NCI-H524 treated with DMSO at 0.1 percent for 48 hours (cell line): Measurements from ENCODE around the gene ZFPL1.
"Not testable (repeated sequence)": the region's sequence is repeated elsewhere in the genome, so short reads cannot be mapped to it uniquely, and the experiment has no call there.

ENCODE experiments used
- DNase-seq: peaks from one replicate; lab custom pipeline; 2025; lab: John Stamatoyannopoulos, UW

ZFPL1 gene

GRCh38 chr11:65115361-65116082 is 31.5 kb downstream of the ZFPL1 start:
- DNase-seq = no peak

GRCh38 chr11:65116370-65117205 is 32.6 kb downstream of the ZFPL1 start:
- no peak for DNase-seq

DNA sequence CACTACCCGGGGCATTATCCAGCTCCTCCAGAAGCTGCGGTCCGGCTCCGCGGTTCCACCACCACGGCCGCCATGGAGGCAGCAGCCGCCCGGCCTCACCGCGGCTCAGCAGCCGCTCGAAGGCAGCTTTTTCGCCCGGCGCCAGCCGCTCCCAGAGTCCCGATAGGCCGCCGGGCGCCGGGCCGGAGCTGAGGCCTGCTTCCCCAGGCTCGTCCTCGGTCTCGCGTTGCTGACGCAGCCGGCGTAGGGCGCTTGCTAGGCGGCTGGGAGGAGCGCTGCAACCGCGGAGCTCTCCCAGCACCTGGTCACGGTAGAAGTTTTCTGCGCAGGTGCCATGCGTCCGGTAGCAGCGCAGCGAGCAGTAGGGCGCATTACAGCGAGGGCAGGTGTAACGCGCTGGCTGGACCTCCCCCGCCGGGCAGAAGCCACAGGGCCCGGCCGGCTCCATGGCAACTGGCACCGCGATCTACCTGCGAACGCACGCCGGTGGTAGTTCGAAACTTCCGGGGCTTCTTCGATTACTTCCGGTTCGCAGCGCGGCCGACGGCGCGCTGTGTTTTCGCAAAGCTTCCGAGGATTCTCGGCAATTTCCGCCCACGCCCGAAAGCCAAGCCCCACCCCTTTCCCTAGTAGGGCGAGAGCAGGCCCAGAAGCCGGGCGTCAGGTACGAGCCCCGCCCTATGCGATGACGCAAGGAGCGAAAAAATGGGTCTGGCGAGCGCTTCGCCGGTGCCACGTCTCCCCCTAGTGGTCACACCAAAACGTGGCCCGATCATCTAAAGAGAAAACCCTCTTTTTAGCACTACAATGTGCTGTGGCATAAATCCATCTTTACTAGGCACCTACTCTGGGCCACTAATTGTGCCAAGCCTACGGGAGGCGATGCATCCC is 33.4 kb downstream of the ZFPL1 start, which contains the start of gene ZNHIT2:
ZNHIT2 (minus strand) TSS at position 496 of the 891 bp plus-strand sequence; CDS start at position 448, 48 bp downstream.
- peak; percentile 74 for DNase-seq

GRCh38 chr11:65118097-65118837 is 34.2 kb downstream of the ZFPL1 start:
- no peak for DNase-seq

GRCh38 chr11:65118891-65119669 is 35.1 kb downstream of the ZFPL1 start:
- not testable (repeated sequence) for DNase-seq

DNA sequence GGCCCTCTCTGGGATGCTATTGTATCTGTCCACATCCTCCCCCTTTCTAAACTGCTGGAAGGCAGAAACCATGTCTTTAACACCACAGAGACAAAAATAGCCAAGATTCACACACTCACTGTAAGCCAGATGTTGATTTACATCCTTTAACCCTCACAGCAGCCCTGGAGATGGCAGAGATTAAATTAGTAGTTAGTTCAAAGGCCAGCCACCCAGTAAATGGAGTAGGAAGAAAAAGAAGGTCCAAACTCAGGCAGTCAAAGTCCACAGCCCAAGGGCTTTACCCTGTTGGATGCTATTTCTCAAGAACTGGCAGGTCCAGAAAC is 35.6 kb downstream of the ZFPL1 start:
- DNase-seq = no peak

DNA sequence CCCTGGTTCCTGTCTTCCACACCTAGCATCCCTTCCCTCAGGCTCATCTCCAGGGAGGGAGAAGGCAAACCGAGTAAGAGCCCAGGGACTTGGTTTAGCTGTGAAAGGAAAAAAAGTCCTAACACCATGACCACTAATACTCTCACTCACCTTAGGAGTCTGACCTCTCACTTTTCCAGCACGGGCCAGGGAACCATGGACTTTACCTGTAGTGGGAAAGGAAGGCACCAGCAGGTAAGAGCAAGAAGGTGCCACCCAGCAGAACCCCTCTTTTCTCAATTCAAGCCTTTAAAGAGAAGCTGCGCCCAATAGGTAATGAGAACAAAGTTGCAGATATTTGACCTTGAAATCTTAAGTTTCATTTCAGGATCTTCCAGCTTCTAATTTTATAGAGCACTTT is 36.8 kb downstream of the ZFPL1 start:
- no peak for DNase-seq

DNA sequence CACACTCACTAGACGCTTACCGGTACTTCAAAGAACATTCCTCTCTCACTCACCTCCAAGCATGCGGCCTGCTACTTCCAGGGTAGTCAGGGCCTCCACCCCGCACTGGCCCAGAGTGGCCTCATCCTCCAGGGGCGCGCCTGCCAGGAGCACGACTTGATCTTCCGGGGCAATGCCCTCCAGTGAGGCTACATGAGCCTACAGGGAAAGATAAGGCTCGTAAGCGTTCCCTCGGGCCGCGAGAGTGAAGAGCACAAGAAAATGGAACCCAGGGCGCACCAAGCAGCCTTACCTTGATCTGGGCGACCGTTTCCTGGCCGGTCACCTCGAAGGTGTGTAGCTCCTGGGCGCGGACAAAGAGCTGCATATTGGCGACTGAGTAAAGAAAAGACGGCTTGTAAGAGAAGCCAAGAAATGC is 37.4 kb downstream of the ZFPL1 start:
- DNase-seq = no peak

- DNase-seq = peak; percentile 76
Observed at GRCh38 chr11:65121865-65122696, 38.1 kb downstream of the ZFPL1 start, which contains the start of the genes FAU and MRPL49. Gene FAU (minus strand): TSS chr11:65122134. CDS start chr11:65121813, 321 bp downstream. Gene MRPL49 (plus strand): TSS chr11:65122321. CDS start chr11:65122347, 26 bp downstream.

- no peak for DNase-seq
Observed at GRCh38 chr11:65124480-65125196, 40.6 kb downstream of the ZFPL1 start.

GRCh38 chr11:65125197-65126056 is 41.4 kb downstream of the ZFPL1 start:
- no peak for DNase-seq

DNA sequence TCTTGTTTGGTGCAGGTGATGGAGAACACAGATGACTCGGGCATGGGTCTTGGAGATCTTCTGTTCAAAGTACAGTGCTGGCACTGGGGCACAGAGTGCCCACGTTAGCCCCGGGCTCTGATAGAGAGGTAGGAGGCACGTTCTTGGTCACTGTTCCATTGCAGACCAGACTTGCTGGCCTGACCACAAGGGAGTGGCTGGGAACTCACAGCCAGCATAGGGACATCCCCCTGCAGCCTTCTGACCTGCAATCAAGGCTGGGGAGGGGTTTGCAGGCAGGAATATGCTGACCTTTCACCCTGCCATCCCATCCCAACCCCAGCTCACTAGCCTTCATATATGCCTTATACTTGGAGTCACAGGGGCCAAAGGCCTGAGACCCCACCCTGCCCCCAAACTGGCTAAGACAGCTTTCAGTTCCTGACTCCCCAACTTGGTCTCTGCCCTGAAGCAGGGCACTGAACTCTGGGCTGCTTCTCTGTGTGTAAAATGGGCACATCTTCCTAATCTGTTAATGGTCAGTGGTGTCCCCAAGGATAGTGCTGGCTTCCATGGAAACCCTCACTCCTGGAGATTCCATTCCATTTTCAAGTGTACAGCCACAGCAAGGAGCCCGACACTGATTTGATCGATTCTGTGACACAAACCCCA is 42.7 kb downstream of the ZFPL1 start:
- no peak for DNase-seq

GRCh38 chr11:65127473-65128181 is 43.6 kb downstream of the ZFPL1 start:
- DNase-seq = no peak

DNA sequence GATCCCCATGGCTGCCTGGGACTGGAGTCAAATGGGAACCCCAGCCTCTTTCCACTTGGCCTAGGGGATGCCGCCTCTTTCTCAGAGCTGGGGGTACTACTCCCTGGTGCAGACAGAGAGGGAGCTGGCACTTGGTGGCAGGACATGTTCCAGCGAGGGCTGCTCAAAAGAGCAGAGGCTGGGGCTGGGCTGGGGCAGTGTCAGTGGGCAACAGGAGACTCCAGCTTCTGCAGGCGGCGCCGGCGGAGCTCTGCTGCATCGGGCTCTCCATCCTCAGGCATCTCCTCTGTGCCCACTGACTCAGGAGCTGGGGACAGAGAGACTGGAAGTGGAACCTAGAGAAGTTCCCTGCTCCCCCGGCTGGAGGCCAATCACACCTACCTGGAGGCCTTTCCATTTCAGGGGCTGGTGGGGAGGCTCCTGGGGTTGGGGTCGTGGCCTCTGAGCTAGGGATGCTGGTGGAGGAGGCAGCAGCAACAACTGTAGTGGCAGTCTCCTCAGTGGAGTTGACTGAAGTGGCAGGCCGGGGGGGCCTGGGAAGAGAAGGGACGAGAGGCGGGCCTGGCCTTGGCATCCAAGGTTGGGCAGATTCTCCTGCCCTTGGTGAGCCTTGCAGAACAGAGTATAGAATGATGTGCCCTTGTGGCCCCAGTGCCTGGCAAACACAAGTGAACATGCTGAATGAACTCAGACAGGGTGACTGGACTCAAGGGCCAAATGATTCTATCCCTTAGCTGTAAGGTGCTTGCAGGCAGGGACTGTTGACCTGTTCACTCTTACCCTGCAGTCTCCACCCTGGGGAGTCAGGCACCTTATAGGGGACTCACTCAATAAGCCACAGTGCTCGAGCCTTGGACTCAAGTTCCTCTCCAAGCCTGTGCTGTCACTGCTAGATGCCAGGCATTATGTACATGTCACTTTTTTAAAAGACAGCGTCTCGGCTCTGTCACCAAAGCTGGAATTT is 44.4 kb downstream of the ZFPL1 start:
- DNase-seq = no peak

DNA sequence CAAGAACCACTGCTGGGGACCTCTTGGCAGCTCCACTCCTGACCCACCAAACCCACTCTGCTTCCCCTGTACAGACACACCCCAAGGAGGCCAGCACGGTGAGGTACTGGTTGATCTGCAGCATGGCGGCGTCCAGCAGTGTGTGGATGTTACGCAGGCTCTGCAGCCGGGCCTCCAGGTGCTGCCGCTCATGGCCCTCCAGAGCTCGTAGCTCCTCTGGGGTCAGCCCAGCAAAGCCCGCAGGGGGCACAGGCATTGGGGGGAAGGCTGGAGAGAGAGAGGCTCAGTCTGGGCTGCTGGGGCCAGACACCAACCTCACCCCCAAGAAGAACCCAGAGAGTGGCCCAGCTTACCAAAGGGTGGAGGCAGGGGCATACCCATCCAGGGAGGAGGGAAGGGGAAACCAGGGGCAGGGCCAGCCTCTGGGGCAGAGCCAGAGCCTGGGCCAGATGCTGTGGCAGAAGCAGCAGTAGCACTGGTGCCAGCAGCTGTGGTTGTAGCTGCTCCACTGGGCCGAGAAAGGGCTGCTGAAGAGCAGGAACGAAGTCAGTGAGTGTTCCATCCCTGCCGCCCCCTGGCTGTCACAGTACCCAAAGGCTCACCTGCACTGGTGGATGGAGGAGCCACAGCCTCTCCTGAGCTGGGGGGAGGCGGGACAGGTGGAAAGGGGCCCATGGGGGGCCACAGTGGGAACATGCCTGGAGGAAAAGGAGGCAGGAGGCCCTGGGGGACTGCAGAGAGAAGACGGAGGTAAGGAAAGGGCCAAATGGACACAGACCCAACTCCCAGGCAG is 45.8 kb downstream of the ZFPL1 start:
- DNase-seq = no peak
